Activated CD8-positive, alpha-beta memory T cell treated with anti-CD3 and anti-CD28 coated beads for 1 hour (primary cell): ENCODE results near the gene SLC22A13.
"Not testable (repeated sequence)": the region's sequence is repeated elsewhere in the genome, so short reads cannot be mapped to it uniquely, and the experiment has no call there.

ENCODE experiments used
- DNase-seq, 2 donors: peaks; one replicate each; pipeline ENCODE4 v3.0.0-alpha.2; 2020; ENCODE audit warnings: low read depth in 1 of 2; ENCODE audit errors: extremely low read depth in 1 of 2

Gene SLC22A13

GRCh38 chr3:38265604-38266307, at the start of gene SLC22A13:
TSS of gene SLC22A13 (plus strand) at chr3:38265812. CDS start at chr3:38265861, 49 bp downstream.
- DNase-seq, result no peak

GRCh38 chr3:38219609-38220197, 45.9 kb upstream of the SLC22A13 start:
- no peak for DNase-seq

DNA sequence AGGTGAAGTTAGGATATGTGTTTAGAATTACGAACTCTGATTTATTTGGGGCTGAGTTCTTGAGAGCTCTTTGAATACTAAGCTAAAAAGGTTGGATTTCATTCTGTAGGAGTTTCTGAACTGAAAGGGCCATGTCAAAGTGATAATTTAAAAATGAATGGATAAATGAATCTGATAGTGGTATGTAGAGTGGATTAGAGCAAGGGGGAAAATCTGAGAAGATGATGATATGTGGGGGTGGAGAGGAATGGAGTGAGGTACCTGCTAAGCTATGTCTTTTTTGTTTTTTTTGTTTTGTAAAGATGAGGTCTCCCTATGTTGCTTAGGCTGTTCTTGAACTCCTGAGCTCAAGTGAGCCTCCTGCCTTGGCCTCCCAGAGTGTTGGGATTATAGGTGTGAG, 44.6 kb upstream of the SLC22A13 start:
- no peak for DNase-seq

- DNase-seq, result no peak
Measured at GRCh38 chr3:38222032-38222634, 43.5 kb upstream of the SLC22A13 start.

DNA sequence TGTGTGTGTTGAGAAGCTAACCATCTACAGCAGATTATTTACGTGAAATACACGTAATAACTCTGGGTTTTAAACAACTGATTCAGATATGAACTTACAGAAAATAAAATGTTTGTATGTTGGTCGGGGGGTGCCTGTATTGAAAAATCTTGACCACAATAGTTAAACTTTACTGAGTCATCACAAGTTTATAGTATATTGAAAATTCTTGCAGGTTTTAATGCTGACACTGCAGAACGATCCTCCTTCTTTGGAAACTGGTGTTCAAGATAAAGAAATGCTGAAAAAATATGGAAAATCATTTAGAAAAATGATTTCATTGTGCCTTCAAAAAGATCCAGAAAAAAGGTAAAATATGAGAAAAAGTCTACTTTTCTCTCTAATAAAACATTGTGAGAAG, 41.3 kb upstream of the SLC22A13 start:
- DNase-seq, result no peak

- no peak for DNase-seq
Measured at GRCh38 chr3:38226273-38226672, 39.3 kb upstream of the SLC22A13 start.

DNA sequence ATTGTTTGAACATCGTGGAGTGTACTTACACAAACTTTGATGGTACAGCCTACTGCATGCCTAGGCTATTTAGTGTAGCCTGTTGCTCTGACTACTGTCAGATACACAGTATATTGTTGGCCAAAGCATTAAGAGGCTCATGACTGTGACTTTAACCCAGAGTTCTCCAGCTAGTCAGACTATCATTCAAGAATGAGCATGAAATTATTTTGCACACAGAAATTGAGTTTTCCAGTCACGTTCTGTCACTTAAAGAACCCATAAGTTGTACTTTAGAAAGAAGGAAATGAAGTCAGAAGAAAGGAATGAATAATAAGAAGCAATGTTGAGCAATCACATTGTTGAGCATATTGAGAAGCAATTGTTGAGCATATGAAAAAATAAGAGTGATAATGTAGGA, 37.6 kb upstream of the SLC22A13 start:
- no peak for DNase-seq

GRCh38 chr3:38229036-38229435, 36.6 kb upstream of the SLC22A13 start:
- no peak for DNase-seq

GRCh38 chr3:38232701-38233100, 32.9 kb upstream of the SLC22A13 start:
- DNase-seq, result no peak

DNA sequence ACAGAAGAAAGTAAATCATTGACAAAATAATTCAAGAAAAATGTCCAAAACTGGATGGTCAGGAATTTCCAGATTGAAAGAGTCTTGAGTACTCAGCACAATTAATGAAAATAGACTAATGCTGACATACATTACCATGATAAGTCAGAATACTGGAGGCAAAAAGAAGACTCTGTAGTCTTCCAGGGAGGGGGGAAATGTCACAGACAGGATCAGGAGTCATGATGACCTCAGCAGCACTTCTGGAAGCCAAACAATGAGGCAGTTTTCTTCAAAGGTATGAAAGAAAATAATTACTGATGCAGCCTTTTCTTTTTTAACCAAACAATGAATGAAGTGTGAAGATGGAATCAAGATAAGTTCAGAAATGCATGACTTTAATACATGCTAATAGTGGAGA, 30.1 kb upstream of the SLC22A13 start:
- no peak for DNase-seq

GRCh38 chr3:38238416-38239008, 27.1 kb upstream of the SLC22A13 start:
- DNase-seq, result no peak

- not testable (repeated sequence) for DNase-seq
Measured at GRCh38 chr3:38242812-38243211, 22.8 kb upstream of the SLC22A13 start.

DNA sequence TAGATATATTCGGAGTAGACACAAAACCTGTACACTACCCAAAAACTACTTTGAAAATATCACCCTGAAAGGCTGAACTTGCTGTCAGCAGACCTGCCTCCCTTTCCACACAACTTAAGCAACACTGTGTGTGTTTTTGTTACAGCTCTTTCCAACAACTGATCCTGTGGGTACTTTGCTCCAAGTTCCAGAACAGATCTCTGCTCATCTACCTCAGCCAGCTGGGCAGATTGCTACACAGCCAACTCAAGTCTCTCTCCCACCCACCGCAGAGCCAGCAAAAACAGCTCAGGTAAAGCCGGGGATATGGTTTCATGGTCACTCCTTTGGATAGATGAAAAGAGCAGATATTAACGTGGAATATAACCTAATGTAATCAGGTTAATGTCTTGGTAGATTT, 19.7 kb upstream of the SLC22A13 start:
- DNase-seq, result no peak

- no peak for DNase-seq
Measured at GRCh38 chr3:38247366-38248035, 18.1 kb upstream of the SLC22A13 start.

DNA sequence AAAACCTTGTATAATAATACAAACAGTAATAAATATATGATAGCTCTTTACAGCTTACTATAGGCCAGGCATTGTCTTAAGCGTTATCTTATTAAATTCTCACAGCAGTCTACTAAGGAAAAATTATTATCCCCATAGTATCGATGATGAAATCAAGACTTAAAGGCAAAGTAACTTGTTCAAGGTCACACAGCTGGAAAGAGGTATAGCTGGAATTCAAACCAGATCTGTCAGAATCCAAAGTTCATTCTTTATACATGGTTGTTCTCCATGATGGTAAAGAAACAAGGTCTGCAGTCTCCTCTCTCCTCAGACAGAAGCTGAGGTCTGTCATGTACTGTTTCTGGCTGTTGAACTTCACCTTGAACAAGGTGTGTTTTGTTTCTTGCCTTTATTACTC, 15.4 kb upstream of the SLC22A13 start:
- no peak for DNase-seq

GRCh38 chr3:38251197-38251596, 14.4 kb upstream of the SLC22A13 start:
- DNase-seq, result no peak

DNA sequence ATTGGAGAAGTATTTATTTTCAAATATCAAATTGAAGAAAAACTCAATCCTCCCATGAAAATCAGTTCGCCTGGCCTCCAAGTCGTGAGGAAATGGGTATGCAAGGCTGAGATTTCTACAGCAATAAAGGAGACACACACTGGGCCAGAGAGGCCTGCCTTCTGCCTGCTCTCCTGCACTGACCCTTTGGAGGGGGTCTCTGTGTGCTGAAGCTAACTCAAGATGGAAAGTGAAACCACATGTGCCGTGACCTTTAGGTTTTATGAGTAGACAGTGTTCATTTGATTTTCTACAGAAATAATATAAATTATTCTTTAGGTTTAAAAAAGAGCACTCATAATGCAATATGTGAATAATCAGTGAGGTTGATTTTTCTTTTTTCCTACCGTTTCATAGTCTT, 11.9 kb upstream of the SLC22A13 start:
- no peak for DNase-seq

DNA sequence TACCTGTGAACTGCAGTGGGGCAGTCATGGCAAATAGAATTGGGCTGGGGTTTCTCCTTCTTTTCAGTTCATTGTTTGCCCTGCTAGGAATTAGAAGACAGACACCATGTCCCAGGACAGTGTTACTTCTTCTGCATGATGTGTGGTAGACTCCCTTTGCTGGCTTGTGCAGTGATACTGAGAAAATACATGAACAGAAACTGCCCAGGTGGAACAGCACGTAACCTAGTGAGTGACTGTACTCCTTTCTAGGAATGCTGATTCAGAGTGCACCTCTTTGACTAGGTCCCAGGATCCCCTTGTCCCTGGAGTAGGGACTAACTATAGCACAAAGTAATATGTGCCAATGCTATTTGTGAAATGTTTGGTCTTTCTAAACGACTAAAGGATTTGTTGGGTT, 10.7 kb upstream of the SLC22A13 start:
- DNase-seq, result no peak

GRCh38 chr3:38255627-38256026, 10.0 kb upstream of the SLC22A13 start:
- DNase-seq, result no peak

- no peak for DNase-seq
Measured at GRCh38 chr3:38257583-38257982, 8.0 kb upstream of the SLC22A13 start.

DNA sequence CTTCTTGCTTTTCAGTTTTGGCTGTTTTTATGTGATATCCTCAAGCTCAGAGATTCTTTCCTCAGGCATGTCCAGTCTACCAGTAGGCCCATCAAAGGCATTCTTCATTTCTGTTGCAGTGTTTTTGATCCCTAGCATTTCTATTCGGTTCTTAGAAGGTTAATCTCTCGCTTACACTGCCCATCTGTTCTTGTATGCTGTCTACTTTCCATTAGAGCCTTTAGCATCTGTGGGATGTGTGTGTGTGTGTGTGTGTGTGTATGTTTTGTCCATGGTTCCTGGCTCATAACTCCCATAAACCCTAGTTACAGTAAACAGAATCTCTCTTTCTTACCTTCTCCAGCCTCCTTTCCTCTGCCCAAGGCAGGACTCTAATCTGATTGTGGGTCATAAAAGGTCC, 5.1 kb upstream of the SLC22A13 start:
- DNase-seq, result no peak
